CD4-positive, CD25-positive, alpha-beta regulatory T cell (primary cell): Measurements from ENCODE around the gene PCNA. TPM values are rescaled to one million over a fixed set of nuclear protein-coding genes. Genes with fewer than 3 reads are reported as not detected.

Experiments used
- ATAC-seq, 2 donors: fragments of 150-1000 bp; cut with Tn5 transposase; one replicate each; pipeline ENCODE4 v1.10.0; 2021; ENCODE audit warnings: low read depth in 2 of 2, moderate number of reproducible peaks in 2 of 2, moderate library complexity in 1 of 2
- DNase-seq, 3 donors: peaks; one replicate each; pipeline versions ENCODE4 v3.0.0 to v3.0.0-alpha.2; 2012 to 2022; ENCODE audit warnings: mixed read lengths in 1 of 3
- H3K27ac ChIP-seq: one replicate; pipeline ENCODE4 v1.7.0; 2013; ENCODE audit warnings: mild to moderate bottlenecking, low read length; ENCODE audit not compliant: insufficient read depth, poor library complexity, severe bottlenecking
- H3K27me3 ChIP-seq: one replicate; pipeline ENCODE4 v1.7.0; 2013; ENCODE audit warnings: low read length; ENCODE audit not compliant: control insufficient read depth, insufficient read depth
- H3K36me3 ChIP-seq: one replicate; pipeline ENCODE4 v1.7.0; 2013; ENCODE audit warnings: mild to moderate bottlenecking, low read length, moderate library complexity; ENCODE audit not compliant: control insufficient read depth, insufficient read depth
- H3K4me1 ChIP-seq: 2 replicates; pipeline ENCODE4 v1.7.0; 2013; ENCODE audit warnings: mild to moderate bottlenecking, low read length; ENCODE audit not compliant: insufficient read depth, control insufficient read depth, poor library complexity, severe bottlenecking
- H3K4me3 ChIP-seq: one replicate; pipeline ENCODE4 v1.7.0; 2013; ENCODE audit warnings: low read depth, mild to moderate bottlenecking, low read length, moderate library complexity
- H3K9me3 ChIP-seq, 2 experiments: 1 replicate in 1 of 2; 2 replicates in 1 of 2; pipeline ENCODE4 v1.7.0; 2013; ENCODE audit warnings: low read length in 2 of 2, mild to moderate bottlenecking in 1 of 2, moderate library complexity in 1 of 2; ENCODE audit not compliant: control insufficient read depth in 2 of 2
- H3K27ac Mint-ChIP-seq, 3 donors: one replicate each; pipeline ENCODE4 v1.8.0; 2020 to 2022; ENCODE audit warnings: mild to moderate bottlenecking in 3 of 3, mixed read lengths in 3 of 3, moderate library complexity in 2 of 3
- H3K27me3 Mint-ChIP-seq: one replicate; pipeline ENCODE4 v1.8.0; 2022; ENCODE audit warnings: mild to moderate bottlenecking, mixed read lengths
- H3K36me3 Mint-ChIP-seq: one replicate; pipeline ENCODE4 v1.8.0; 2020; ENCODE audit warnings: mixed read lengths
- H3K4me1 Mint-ChIP-seq, 4 donors: one replicate each; pipeline ENCODE4 v1.8.0; 2020 to 2022; ENCODE audit warnings: mixed read lengths in 4 of 4, mild to moderate bottlenecking in 1 of 4
- H3K4me3 Mint-ChIP-seq, 4 donors: one replicate each; pipeline ENCODE4 v1.8.0; 2020 to 2022; ENCODE audit warnings: mild to moderate bottlenecking in 4 of 4, mixed read lengths in 4 of 4, moderate library complexity in 3 of 4
- H3K9me3 Mint-ChIP-seq, 7 donors: one replicate each; pipeline ENCODE4 v1.8.0; 2020 to 2022; ENCODE audit warnings: mixed read lengths in 7 of 7, mild to moderate bottlenecking in 3 of 7, moderate library complexity in 2 of 7
- polyA plus RNA-seq, 4 donors: library from polyadenylated mRNA; unstranded; fragments of 300-500 nt; fragmentation: Illumina TruSeq; gene quantifications; one replicate each; pipeline ENCODE4 v1.2.3, GENCODE V29; 2021
- total RNA-seq: library from RNA; stranded (reverse); gene quantifications from one replicate; pipeline ENCODE4 v1.2.3, GENCODE V29; 2022

The PCNA gene
- total and polyA plus RNA-seq, 5 donors from 2014 or later: 33.0 to 89.9 (median 71.2) TPM

DNA sequence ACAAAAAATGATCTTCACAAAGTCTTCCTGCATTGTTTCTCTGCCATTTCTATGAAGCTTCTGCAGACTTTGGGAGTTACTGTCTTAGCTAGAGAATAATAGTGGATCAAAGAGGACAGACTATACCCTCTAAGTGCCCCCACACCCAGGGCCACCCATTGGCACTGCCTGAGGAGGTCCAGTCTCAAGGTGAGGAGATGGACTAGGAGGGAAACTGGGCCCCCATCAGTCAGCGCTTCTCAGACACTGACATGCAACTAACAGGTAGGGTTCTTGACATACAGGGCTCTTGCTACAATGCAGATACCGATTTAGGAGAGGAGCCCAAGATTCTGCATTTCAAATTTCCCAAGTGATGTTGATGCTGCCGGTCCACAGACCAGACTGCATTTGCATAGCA is 24.3 kb downstream of the PCNA start:
- ATAC-seq (no peak), DNase-seq (no peak)
- no peaks in the 10 kb centered on the region for H3K9me3 ChIP-seq
- no peak overlapping the region for H3K4me3 ChIP-seq
- Mint-ChIP-seq H3K27ac (peak overlapping the region in 2 of 3 donors; percentile 60 to 64), H3K27me3 (no peaks in the 10 kb centered on the region), H3K4me1 (peaks cover 3 to 7% (median 4%) of the 10 kb centered on the region in 4 donors), H3K36me3 (peaks cover 24% of the 10 kb centered on the region), H3K9me3 (no peaks in the 10 kb centered on the region), H3K4me3 (no peak overlapping the region)
- H3K27ac ChIP-seq: no peak overlapping the region
- peaks cover 22% of the 10 kb centered on the region for H3K36me3 ChIP-seq
- peaks cover under 1% of the 10 kb centered on the region for H3K4me1 ChIP-seq
- H3K27me3 ChIP-seq: no peaks in the 10 kb centered on the region

DNA sequence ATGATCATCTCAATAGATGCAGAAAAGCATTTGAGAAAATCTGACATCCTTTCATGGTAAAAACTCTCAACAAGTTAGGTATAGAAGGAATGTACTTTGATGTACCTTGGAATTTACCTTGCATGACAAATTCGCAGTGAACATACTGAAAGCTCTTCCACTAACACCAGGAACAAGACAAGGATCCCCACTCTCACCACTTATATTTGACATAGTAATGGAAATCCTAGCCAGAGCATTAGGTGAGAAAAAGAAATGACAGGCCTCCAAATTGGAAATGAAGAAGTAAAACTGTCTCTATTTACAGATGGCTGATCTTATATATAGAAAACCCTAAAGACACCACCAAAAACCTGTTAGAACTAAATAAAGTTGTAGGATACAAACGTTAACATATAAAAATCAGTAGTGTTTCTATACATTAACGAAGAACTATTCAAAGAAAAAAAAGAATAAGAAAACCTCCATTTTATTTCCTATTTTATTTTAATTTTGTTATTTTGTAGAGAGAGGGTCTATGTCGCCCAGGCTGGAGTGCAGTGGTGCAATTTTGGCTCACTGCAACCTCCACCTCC is 26.9 kb downstream of the PCNA start:
- H3K27ac ChIP-seq: no peak overlapping the region
- no peaks in the 10 kb centered on the region for H3K27me3 Mint-ChIP-seq
- no peak for ATAC-seq

DNA sequence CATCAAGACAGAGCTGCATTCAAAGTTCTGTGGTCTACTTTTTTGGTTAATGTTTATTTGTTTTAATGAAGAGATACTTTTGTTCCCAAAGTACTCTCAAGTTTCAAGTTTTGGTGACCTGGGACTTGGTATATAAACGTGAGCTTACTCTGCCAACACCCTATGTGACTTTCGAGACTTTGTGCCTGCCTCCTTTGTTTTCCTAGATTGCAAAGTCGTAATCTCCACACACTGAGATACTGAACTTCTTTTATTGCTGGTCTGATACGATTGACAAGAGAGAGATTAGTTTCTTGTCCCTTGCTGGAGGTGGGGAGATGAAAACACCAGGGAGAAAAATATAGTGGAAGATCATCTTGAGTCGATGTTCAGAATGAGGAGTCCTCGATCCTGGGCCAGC is 27.9 kb downstream of the PCNA start:
- no peaks in the 10 kb centered on the region for H3K27me3 ChIP-seq
- no peak overlapping the region for H3K4me3 ChIP-seq
- H3K4me1 Mint-ChIP-seq: peaks cover 7 to 20% (median 13%) of the 10 kb centered on the region in 4 donors
- peaks cover 8% of the 10 kb centered on the region for H3K4me1 ChIP-seq
- H3K36me3 ChIP-seq: peaks cover 6% of the 10 kb centered on the region
- H3K4me3 Mint-ChIP-seq: no peak overlapping the region
- no peak overlapping the region for H3K27ac ChIP-seq
- peaks cover 0 to 2% (median 0%) of the 10 kb centered on the region in 7 donors for H3K9me3 Mint-ChIP-seq
- no peaks in the 10 kb centered on the region for H3K9me3 ChIP-seq
- H3K27me3 Mint-ChIP-seq: no peaks in the 10 kb centered on the region
- no peak for DNase-seq
- H3K27ac Mint-ChIP-seq: peak overlapping the region in 1 of 3 donors; percentile 72
- peaks cover 8% of the 10 kb centered on the region for H3K36me3 Mint-ChIP-seq
- ATAC-seq: no peak

More for the DNA sequence above, 26.9 kb downstream of the PCNA start:
- Histone ChIP-seq H3K36me3 (peaks cover 8% of the 10 kb centered on the region), H3K27me3 (no peaks in the 10 kb centered on the region), H3K9me3 (no peaks in the 10 kb centered on the region), H3K4me3 (no peak overlapping the region), H3K4me1 (peaks cover 8% of the 10 kb centered on the region)
- Mint-ChIP-seq H3K4me3 (no peak overlapping the region), H3K9me3 (no peaks in the 10 kb centered on the region), H3K27ac (peak overlapping the region in 1 of 3 donors; percentile 3), H3K36me3 (peaks cover 9% of the 10 kb centered on the region), H3K4me1 (peaks cover 7 to 20% (median 13%) of the 10 kb centered on the region in 4 donors)
- no peak for DNase-seq

DNA sequence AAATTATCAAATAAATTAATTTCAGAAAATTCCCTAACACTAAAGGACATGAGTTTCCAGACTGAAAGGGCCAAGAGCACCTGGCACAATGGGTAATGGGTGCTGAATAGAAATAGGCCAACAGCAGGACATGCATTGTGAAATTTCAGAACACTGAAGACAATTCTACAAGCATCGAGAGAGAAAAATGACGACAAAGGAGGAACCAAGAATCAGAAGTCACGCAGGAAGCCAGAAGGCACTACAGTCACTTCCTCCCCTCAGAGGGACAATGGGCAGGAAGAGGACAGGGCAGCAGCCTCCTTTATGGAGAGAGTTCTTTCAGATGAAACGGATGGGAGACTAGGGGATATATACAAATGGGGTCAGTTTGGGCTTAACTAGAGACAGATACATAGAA is 29.6 kb downstream of the PCNA start:
- no peaks in the 10 kb centered on the region for H3K36me3 ChIP-seq
- Mint-ChIP-seq H3K4me3 (peak overlapping the region in 1 of 4 donors; percentile 10), H3K4me1 (peaks cover 7 to 20% (median 12%) of the 10 kb centered on the region in 4 donors), H3K27me3 (no peaks in the 10 kb centered on the region), H3K9me3 (peaks cover 0 to 2% (median 0%) of the 10 kb centered on the region in 7 donors), H3K36me3 (peaks cover 5% of the 10 kb centered on the region), H3K27ac (peak overlapping the region; percentile 45 to 91 (median 85))
- no peak overlapping the region for H3K27ac ChIP-seq
- ATAC-seq (peak; percentile 55 to 57), DNase-seq (peak in 1 of 3 donors; percentile 74)
- H3K4me3 ChIP-seq: peak overlapping the region; percentile 22
- peaks cover 8% of the 10 kb centered on the region for H3K4me1 ChIP-seq
- H3K9me3 ChIP-seq: no peaks in the 10 kb centered on the region
- H3K27me3 ChIP-seq: no peaks in the 10 kb centered on the region

DNA sequence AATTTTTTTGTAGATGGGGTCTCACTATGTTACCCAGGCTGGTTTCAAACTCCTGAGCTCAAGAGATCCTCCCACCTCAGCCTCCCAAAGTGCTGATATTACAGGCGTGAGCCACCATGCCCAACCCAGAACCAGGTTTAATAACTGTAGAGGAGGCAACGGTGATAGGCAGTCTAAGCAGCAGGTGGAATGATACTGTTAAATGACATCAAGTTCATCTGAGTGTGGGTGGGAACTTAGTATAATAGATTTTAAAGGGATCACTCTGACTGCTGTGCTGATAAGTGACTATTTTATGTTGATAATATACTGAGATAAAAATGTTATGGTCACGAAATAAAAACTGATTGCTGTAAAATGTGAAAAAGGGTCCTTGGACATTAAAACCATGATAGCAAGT is 31.1 kb downstream of the PCNA start:
- H3K27me3 ChIP-seq: no peaks in the 10 kb centered on the region
- H3K9me3 ChIP-seq: no peaks in the 10 kb centered on the region
- no peak for DNase-seq
- H3K27me3 Mint-ChIP-seq: no peaks in the 10 kb centered on the region
- no peak overlapping the region for H3K4me3 Mint-ChIP-seq
- H3K27ac ChIP-seq: no peak overlapping the region
- H3K9me3 Mint-ChIP-seq: peaks cover 0 to 2% (median 0%) of the 10 kb centered on the region in 7 donors
- no peaks in the 10 kb centered on the region for H3K36me3 ChIP-seq
- H3K4me1 Mint-ChIP-seq: peaks cover 7 to 20% (median 13%) of the 10 kb centered on the region in 4 donors
- no peak for ATAC-seq
- peaks cover 8% of the 10 kb centered on the region for H3K4me1 ChIP-seq
- H3K27ac Mint-ChIP-seq: peak overlapping the region in 1 of 3 donors; percentile 45
- H3K36me3 Mint-ChIP-seq: peaks cover 5% of the 10 kb centered on the region
- H3K4me3 ChIP-seq: no peak overlapping the region

DNA sequence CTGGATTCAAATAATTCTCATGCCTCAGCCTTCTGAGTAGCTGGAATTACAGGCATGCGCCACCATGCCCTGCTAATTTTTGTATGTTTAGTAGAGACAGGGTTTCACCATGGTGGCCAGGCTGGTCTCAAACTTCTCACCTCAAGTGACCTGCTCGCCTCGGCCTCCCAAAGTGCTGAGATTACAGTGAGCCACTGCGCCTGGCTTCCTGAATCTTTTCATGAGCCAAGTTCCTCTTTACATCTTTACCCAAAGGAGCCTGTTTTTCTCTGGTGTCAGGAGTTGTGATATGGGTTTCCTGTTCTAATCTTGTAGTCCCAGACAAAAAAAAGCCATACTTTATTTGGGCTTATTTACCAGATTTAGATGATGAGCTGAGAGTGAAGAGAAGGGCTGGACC is 34.4 kb downstream of the PCNA start:
- Histone ChIP-seq H3K27ac (no peak overlapping the region), H3K4me1 (peaks cover 9% of the 10 kb centered on the region), H3K4me3 (no peak overlapping the region), H3K9me3 (no peaks in the 10 kb centered on the region), H3K36me3 (no peaks in the 10 kb centered on the region), H3K27me3 (no peaks in the 10 kb centered on the region)
- ATAC-seq (no peak), DNase-seq (no peak)
- Mint-ChIP-seq H3K36me3 (no peaks in the 10 kb centered on the region), H3K27ac (no peak overlapping the region), H3K4me3 (no peak overlapping the region), H3K9me3 (peaks cover 0 to 2% (median 0%) of the 10 kb centered on the region in 7 donors), H3K4me1 (peaks cover 3 to 22% (median 14%) of the 10 kb centered on the region in 4 donors), H3K27me3 (no peaks in the 10 kb centered on the region)

DNA sequence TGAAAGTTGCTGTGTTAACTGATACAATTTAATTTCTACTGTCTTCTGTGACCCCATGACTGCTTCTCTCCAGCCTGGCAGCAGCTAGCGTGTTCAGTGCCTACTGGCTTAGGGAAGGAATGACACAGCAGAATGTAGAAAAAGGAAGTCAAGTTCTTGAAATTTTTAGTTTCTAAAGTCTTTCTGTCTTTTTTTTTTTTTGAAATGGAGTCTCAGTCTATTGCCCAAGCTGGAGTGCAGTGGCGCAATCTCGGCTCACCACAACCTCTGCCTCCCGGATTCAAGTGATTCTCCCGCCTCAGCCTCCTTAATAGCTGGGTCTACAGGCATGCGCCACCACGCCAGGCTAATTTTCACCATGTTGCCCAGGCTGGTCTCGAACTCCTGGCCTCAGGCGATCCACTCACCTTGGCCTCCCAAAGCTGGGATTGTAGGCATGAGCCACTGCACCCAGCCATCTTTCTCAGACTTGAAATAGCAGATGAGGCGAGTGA is 39.3 kb downstream of the PCNA start:
- Histone ChIP-seq H3K27ac (no peak overlapping the region), H3K4me3 (no peak overlapping the region), H3K27me3 (no peaks in the 10 kb centered on the region), H3K36me3 (no peaks in the 10 kb centered on the region), H3K4me1 (peaks cover 31% of the 10 kb centered on the region), H3K9me3 (no peaks in the 10 kb centered on the region)
- no peaks in the 10 kb centered on the region for H3K36me3 Mint-ChIP-seq
- peak overlapping the region; percentile 80 to 99 (median 98) for H3K27ac Mint-ChIP-seq
- no peaks in the 10 kb centered on the region for H3K27me3 Mint-ChIP-seq
- peak in 1 of 3 donors; percentile 76 for DNase-seq
- peak overlapping the region in 1 of 4 donors; percentile 14 for H3K4me3 Mint-ChIP-seq
- no peak for ATAC-seq
- H3K4me1 Mint-ChIP-seq: peaks cover 7 to 48% (median 27%) of the 10 kb centered on the region in 4 donors
- H3K9me3 Mint-ChIP-seq: no peaks in the 10 kb centered on the region
